ENCODE measurements around the gene CYP8B1. TPM values are rescaled to one million over a fixed set of nuclear protein-coding genes. Genes with fewer than 3 reads are reported as not detected.

The CYP8B1 gene
- total RNA-seq, 1 donor from 2014 or later, result not detected

DNA sequence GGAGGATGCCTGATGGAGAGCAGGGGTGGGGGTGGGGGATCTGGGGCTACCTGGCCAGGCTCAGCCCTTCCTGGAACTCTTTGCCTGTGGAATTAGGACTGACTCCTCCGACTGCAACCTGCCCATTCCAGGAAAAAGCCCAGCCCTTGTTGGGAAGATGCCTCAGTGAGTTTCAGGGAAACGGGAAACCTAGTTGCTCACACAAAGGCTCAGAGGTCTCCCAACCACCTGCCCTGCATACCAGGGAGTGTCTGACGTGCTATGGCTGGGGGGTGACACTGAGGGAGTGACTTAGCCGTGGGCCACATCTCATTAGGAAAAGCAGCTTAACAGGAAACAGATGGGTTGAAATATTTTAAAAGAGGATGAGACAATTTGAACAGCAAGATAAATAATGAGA is 27.9 kb downstream of the CYP8B1 start:
- Histone ChIP-seq H3K27ac (no peak overlapping the region), H3K9me3 (no peaks in the 10 kb centered on the region), H3K27me3 (no peaks in the 10 kb centered on the region), H3K4me1 (peaks cover 11% of the 10 kb centered on the region), H3K4me3 (no peak overlapping the region), H3K36me3 (no peaks in the 10 kb centered on the region)
- intact Hi-C loops (cut with DNase I), result loop anchor here (10.0 kb wide), 1 partner anchor 63 kb away; no protein-coding TSS in a partner anchor
- TF ChIP-seq, protein P1, sequence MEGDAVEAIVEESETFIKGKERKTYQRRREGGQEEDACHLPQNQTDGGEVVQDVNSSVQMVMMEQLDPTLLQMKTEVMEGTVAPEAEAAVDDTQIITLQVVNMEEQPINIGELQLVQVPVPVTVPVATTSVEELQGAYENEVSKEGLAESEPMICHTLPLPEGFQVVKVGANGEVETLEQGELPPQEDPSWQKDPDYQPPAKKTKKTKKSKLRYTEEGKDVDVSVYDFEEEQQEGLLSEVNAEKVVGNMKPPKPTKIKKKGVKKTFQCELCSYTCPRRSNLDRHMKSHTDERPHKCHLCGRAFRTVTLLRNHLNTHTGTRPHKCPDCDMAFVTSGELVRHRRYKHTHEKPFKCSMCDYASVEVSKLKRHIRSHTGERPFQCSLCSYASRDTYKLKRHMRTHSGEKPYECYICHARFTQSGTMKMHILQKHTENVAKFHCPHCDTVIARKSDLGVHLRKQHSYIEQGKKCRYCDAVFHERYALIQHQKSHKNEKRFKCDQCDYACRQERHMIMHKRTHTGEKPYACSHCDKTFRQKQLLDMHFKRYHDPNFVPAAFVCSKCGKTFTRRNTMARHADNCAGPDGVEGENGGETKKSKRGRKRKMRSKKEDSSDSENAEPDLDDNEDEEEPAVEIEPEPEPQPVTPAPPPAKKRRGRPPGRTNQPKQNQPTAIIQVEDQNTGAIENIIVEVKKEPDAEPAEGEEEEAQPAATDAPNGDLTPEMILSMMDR (IDR thresholded peaks at IDR 0.05), result no peak
- TF ChIP-seq POLR2AphosphoS5 (IDR thresholded peaks at IDR 0.05; ENCODE audit: insufficient read depth in 1 of 2, low read depth in 1 of 2) (no peak), POLR2A (IDR thresholded peaks at IDR 0.05) (no peak)
- DNase-seq (ENCODE audit: extremely low spot score in 2 of 2), result no peak

DNA sequence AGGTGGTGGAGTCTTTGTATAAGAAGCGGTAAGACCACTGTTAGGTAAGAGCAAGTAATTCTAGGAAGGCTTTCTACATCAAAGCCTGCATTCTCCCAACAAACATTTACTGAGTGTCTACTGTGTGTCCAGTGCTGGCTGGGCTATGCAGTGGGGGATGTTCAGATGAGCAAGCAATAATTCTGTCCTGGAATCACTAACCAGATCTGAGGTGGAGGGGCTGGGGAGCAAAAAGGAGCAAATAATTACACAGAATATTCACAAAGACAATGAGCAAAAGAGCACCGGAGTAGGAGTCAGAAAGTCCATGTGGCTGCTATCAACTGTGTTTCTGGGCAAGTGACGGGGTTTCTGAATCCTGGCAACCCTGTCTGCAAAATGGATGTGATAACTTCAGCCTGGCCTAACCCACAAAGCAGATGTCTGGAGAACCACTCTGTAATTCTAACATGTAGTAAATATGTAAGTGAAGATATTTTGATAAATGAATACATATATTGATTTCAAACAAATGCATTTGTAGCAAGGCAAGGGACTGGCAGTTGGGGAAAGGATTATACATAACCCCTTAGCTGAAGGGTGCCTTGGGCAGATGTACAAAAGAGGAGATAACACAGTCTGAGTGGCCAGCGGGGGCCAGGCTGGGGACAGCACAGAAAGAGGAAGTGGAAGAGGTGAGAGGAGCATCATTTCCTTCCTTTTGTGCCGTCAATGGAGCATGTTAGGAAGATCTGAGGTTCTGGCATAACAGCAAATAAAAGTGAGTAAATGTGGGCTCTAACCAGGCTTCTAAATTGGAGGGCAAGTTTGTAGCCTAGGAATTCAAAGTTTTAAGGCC is 28.8 kb downstream of the CYP8B1 start:
- H3K4me1 ChIP-seq, result peaks cover 11% of the 10 kb centered on the region
- no peaks in the 10 kb centered on the region for H3K27me3 ChIP-seq
- no peaks in the 10 kb centered on the region for H3K36me3 ChIP-seq
- intact Hi-C loops (cut with DNase I), result loop anchor here (10.0 kb wide), 1 partner anchor 62 kb away; no protein-coding TSS in a partner anchor
- no peaks in the 10 kb centered on the region for H3K9me3 ChIP-seq
- TF ChIP-seq POLR2A (IDR thresholded peaks at IDR 0.05) (no peak), POLR2AphosphoS5 (IDR thresholded peaks at IDR 0.05; ENCODE audit: insufficient read depth in 1 of 2, low read depth in 1 of 2) (no peak)
- TF ChIP-seq, protein P1 (IDR thresholded peaks at IDR 0.05), result no peak
- no peak overlapping the region for H3K4me3 ChIP-seq
- DNase-seq (ENCODE audit: extremely low spot score in 2 of 2), result no peak
- H3K27ac ChIP-seq, result peak overlapping the region; percentile 59

DNA sequence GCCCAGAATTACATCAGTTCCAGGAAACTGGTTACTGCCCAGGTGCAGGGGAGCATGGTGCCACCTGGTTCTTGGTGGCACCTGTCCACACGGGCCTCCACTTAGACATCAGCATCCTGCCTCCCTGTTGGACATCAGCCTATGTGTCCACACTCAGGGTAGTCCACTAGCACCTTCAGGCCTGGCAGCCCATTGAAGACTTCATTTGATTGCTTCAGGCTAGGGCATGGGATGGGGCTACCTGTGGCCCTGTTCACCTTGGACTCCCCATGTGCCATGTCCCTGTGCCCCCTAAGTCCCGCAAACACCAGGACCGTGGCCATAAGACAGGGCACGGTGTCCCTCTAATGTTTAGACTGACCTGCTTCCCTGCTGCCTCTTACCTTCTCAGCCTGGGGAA is 30.9 kb downstream of the CYP8B1 start:
- H3K9me3 ChIP-seq, result no peaks in the 10 kb centered on the region
- intact Hi-C loops (cut with DNase I), result loop anchor here (10.0 kb wide), 1 partner anchor 60 kb away; no protein-coding TSS in a partner anchor
- H3K4me3 ChIP-seq, result no peak overlapping the region
- H3K36me3 ChIP-seq, result no peaks in the 10 kb centered on the region
- peak overlapping the region; percentile 27 for H3K27ac ChIP-seq
- no peak for DNase-seq (ENCODE audit: extremely low spot score in 2 of 2)
- no peaks in the 10 kb centered on the region for H3K27me3 ChIP-seq
- H3K4me1 ChIP-seq, result peaks cover 11% of the 10 kb centered on the region
- TF ChIP-seq POLR2AphosphoS5 (IDR thresholded peaks at IDR 0.05; ENCODE audit: insufficient read depth in 1 of 2, low read depth in 1 of 2) (no peak), POLR2A (IDR thresholded peaks at IDR 0.05) (no peak)
- TF ChIP-seq, protein P1 (IDR thresholded peaks at IDR 0.05), result no peak

DNA sequence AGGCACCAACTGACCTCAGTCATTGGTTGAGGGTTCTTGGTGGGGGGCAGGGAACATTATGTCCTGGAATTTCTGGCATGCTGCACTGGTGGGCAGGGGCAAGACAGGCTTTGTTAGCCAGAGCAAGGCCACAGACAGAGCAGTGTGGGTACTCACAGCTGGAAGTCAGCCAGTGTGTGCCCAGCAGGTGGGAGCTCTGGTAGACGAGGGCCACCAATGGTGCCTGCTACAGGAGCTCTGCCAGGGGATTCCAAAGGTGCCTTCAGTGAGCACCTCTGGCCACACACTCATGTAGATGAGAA is 31.3 kb downstream of the CYP8B1 start:
- Histone ChIP-seq H3K4me3 (no peak overlapping the region), H3K27me3 (no peaks in the 10 kb centered on the region), H3K4me1 (peaks cover 11% of the 10 kb centered on the region), H3K36me3 (no peaks in the 10 kb centered on the region), H3K27ac (peak overlapping the region; percentile 27), H3K9me3 (no peaks in the 10 kb centered on the region)
- no peak for TF ChIP-seq POLR2AphosphoS5 (IDR thresholded peaks at IDR 0.05; ENCODE audit: insufficient read depth in 1 of 2, low read depth in 1 of 2)
- no peak for TF ChIP-seq POLR2A (IDR thresholded peaks at IDR 0.05)
- TF ChIP-seq, protein P1 (IDR thresholded peaks at IDR 0.05), result no peak
- intact Hi-C loops (cut with DNase I), result loop anchor here (10.0 kb wide), 1 partner anchor 60 kb away; no protein-coding TSS in a partner anchor
- DNase-seq (ENCODE audit: extremely low spot score in 2 of 2), result no peak
